Stimulated activated CD4-positive, alpha-beta T cell treated with anti-CD3 and anti-CD28 coated beads, Interleukin-12 subunit alpha, Interleukin-12 subunit beta, amount 100 ng/mL, for 4 hours (primary cell): ENCODE data around the gene ACTMAP.
"Not testable (repeated sequence)": the region's sequence is repeated elsewhere in the genome, so short reads cannot be mapped to it uniquely, and the experiment has no call there.

Experiments
- DNase-seq: peaks from one replicate; pipeline ENCODE4 v3.0.0-alpha.2; 2020

Gene ACTMAP

GRCh38 chr19:40750058-40750873 lies at the start of gene ACTMAP:
TSS of gene ACTMAP (minus strand) at chr19:40750477. CDS start at chr19:40749803, 674 bp downstream.
- DNase-seq = peak; percentile 98

DNA sequence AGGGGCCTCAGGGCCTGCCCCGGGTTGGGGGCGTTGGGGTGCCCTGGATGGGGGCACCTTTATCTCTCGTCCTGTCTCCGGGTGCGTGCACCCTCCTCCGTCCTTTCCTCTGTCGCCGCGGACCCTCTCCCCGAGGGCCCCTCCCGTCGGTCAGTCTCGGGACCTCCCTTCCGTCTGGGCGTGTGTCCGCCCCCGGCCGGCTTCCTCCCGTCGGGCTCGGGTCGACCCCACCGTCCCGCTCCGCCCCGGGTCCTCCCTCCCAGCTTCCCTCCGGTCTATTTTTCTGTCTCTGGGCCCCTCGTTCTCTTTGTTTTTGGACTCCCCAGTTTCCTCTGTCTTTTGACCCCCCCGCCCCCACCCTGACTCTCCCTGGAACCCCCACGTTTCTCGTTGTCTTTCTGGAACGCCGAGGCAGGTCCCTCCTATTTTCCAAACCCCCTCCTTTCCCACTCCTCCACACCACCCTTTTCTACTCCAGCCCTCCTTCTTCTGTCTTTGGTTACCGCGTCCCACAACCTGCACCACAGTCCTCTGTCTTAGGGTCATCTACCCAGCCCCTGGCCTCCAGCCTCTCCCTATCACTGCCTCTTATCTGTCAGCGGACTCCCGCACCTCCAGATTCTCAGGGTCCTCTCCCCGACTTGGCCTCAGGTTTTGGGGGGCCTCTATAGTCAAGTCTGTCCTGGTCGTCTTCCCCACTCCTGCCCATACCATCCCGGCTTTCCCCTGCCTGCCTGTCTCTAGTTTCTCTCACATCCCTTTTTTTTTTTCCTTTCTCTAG lies 49.5 kb upstream of the ACTMAP start:
- DNase-seq = no peak

DNA sequence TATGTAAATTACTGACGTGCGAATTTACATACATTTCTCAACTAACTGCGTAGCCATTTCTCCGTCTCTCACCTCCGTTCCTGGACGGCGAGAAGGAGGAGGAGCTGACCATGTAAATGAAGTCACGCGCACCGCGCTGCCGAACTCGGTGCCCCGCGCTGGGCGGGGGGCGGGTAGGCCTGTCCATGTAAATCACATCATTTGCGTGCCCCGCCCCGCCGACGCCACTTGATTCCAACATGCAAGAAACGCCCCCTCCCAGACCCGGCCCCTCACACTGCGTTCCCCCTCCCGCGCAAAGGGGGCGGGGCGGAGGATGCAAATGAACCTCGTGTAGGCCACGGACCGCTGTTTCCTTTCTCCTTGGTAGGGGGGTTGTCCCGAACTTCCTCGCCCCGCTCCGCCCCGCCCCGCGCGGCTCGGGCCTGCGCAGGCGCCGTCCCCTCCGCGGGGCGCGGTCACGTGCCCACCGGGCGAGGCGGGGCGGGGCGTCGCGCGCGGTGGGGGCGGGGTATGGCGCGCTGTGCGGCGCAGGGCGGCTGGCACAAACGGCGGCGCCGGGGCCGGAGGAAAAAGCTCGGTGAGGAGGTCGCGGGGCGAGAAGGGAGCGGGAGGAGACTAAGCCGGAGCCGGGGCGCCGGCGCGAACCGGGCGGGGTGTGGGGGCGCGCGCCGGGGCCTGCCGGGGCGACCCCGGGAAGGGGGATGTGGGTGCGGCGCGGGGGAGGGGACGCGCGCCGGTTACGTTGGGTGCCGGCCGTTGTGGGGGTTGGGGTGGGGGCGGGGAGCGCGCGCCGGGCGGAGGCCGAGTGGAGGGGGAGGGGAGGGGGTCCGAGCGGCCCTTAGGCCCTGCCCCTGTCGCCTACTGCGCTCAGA lies 48.6 kb upstream of the ACTMAP start, which contains the start of gene EGLN2:
TSS of gene EGLN2 (plus strand) at position 509 of the 875 bp plus-strand sequence. CDS start 1,382 bp downstream, outside the sequence.
- peak; percentile 100 for DNase-seq

DNA sequence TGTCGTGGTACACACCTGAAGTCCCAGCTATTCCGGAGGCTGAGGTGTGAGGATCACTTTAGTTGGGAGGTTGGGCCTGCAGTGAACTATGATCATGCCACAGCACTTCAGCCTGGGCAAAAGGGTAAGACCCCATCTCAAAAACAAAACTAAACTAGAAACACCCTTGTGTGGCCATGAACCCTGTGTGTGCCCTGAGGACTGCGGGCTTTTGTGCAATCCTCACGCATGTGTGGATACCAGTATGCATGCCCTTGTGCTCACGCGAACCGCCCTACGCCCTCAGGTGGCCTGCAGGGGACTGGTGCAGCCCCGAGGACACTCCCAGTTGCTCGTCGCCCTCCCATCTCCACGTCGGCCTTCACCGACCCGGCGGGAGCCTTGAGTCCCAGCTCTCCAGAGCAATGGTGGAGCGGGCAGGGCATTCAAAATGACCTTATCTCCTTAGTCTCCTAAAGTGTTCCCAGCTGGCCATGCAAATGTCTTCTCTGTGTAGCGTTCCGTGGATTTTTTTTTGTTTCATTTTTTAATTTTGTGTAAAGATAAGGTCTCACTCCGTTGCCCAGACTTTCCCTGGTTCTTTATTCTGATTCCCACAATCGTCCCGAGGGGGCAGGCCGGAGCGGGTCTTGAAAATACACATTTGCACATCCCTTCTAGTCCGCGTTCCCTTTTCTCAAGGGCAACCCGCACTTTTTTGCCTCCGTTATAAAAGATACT lies 47.8 kb upstream of the ACTMAP start:
- peak; percentile 48 for DNase-seq

- DNase-seq = no peak
These were observed 47.1 kb upstream of the ACTMAP start for GRCh38 chr19:40797166-40797962.

- DNase-seq = no peak
These were observed 41.7 kb upstream of the ACTMAP start for GRCh38 chr19:40791996-40792395.

- DNase-seq = no peak
These were observed 41.1 kb upstream of the ACTMAP start for GRCh38 chr19:40791349-40791748.

DNA sequence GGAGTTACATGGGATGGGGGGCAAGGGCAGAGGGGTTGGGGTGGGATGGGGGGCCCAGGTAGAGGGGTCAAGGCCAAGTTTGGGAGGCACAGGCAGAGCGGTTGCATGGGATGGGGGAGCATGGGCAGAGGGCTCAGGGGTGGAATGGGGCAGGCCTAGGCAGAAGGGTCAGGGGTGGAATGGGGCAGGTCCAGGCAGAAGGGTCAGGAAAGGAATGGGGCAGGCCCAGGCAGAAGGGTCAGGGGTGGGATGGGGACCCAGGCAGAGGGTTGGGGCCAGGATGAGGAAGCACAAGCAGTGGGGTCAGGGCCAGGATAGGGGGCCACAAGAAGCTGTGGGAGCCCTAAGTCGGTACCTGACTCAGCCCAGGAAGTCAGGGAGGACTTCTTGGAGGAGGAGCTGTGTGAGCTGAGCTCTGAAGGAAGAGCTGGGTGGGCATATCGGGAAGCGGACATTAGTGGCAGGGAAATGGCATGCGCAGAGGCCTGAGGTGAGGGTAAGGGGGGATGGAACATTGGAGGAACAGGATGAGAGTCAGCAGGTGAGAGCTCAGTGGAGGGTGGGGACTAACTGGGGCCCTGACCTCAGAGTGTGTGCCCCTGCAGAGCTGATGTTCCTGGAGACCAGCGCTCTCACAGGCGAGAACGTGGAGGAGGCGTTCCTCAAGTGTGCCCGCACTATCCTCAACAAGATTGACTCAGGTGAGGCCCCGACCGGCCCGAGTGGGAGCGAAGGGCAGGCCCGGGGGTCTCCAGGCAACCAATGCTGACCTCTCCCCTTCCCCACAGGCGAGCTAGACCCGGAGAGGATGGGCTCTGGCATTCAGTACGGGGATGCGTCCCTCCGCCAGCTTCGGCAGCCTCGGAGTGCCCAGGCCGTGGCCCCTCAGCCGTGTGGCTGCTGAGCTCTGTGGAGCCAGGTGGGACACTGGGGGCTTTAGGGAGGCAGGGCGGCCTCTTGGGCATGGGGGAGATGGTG lies 36.1 kb upstream of the ACTMAP start:
- no peak for DNase-seq

DNA sequence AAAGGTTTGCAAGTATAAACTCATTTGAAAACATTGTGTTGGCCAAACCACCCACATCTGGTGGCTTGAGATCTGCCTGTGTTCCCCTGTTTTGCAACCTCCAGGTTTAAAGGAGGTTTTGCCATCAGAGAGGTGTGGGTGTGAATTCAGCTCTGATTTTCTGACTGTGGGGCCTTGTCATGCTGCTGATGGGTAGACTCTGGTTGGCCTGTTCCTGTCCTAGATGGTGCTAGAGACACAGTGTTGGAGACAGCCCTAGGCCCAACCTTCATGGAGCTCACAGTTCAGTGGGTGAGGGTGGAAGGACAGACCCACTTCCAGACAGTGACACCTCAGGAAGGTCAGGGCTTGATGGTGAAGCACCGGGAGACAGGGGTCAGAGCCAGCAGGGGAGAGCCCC lies 35.2 kb upstream of the ACTMAP start:
- DNase-seq = no peak

- not testable (repeated sequence) for DNase-seq
These were observed 33.9 kb upstream of the ACTMAP start for GRCh38 chr19:40784146-40784545.

DNA sequence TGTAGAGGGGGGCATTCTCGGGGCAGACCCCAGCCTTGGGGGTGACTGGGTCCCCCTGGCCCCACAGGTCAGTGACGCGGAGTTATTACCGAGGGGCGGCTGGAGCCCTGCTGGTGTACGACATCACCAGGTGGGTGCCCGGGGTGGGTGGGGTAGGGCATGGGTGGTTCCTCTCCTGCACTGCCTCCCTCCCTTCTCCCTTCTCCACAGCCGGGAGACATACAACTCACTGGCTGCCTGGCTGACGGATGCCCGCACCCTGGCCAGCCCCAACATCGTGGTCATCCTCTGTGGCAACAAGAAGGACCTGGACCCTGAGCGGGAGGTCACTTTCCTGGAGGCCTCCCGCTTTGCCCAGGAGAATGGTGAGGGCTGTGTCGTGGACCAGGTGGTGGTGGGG lies 33.4 kb upstream of the ACTMAP start:
- no peak for DNase-seq

- no peak for DNase-seq
These were observed 30.9 kb upstream of the ACTMAP start for GRCh38 chr19:40781140-40781539.

- no peak for DNase-seq
These were observed 30.3 kb upstream of the ACTMAP start for GRCh38 chr19:40780582-40780981.

- no peak for DNase-seq
These were observed 28.5 kb upstream of the ACTMAP start for GRCh38 chr19:40778706-40779284.

GRCh38 chr19:40777937-40778705 lies 27.8 kb upstream of the ACTMAP start, which contains the start of gene RAB4B:
TSS of gene RAB4B (plus strand) at chr19:40778247. CDS start at chr19:40778376, 129 bp downstream.
- peak; percentile 100 for DNase-seq

DNA sequence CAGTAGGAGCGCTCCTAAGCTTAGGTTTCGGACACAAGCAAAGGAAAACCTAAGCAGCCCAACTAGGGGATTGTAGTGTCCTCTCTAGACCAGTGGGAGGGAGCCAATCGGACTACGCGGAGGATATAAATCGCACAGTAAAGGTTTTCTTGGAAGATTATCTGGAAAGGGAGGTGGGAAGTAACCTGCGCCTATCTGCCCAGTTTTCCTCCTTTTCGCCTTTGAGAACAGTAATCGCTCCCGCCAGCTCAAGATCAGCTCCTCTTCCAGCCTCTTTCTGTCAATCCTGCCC lies 27.3 kb upstream of the ACTMAP start:
- no peak for DNase-seq

DNA sequence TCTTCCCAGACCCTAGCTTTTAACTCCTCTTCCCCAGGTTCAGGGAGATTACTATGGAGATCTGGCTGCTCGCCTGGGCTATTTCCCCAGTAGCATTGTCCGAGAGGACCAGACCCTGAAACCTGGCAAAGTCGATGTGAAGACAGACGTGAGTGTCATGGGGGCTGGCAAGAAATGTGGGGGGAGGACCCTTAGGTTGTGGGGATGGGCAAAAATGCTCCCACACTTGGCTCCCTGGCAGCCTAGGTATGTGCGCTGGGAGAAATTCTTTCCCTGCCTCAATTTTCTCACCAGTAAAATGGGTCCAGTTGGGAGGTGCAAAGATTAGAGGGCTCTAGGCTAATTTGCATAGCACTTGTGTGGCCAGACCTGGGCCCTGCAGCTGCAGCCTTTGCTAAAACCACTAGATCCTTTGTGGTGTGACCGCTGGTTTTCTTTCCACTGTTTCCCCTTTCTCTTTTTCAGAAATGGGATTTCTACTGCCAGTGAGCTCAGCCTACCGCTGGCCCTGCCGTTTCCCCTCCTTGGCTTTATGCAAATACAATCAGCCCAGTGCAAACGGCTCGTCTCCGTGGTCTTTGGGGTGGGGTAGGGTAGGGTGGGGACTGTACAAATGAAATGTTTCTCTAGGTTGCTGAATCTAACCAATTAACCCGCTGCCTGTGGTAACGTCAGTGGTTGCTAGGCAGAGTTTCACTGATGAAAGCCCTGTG lies 26.8 kb upstream of the ACTMAP start:
- peak; percentile 74 for DNase-seq

- no peak for DNase-seq
These were observed 26.1 kb upstream of the ACTMAP start for GRCh38 chr19:40776364-40776763.
